Vagina (tissue), 2 donors: Measurements from ENCODE around the gene GTF2IRD1. TPM values are rescaled to one million over a fixed set of nuclear protein-coding genes. Genes with fewer than 3 reads are reported as not detected.
"Not testable (repeated sequence)": the region's sequence is repeated elsewhere in the genome, so short reads cannot be mapped to it uniquely, and the experiment has no call there.

Experiments used
- DNase-seq, 2 donors: peaks; one replicate each; pipeline ENCODE4 v3.0.0-alpha.2; 2017; ENCODE audit errors: extremely low spot score in 2 of 2
- H3K27ac ChIP-seq: fragments of 200-600 bp; sonication (generic); one replicate; pipeline ENCODE4 v1.5.1; 2019
- H3K27me3 ChIP-seq: fragments of 200-600 bp; sonication (generic); one replicate; pipeline ENCODE4 v1.5.1; 2019
- H3K36me3 ChIP-seq, 2 donors: fragments of 200-600 bp; sonication (generic); one replicate each; pipeline ENCODE4 v1.5.1; 2017 to 2019
- H3K4me1 ChIP-seq: fragments of 200-600 bp; sonication (generic); one replicate; pipeline ENCODE4 v1.5.1; 2019
- H3K4me3 ChIP-seq, 2 donors: fragments of 200-600 bp; sonication (generic); 1 replicate in 1 of 2; 2 replicates in 1 of 2; pipeline ENCODE4 v1.5.1; 2016 to 2019
- H3K9me3 ChIP-seq: fragments of 200-600 bp; sonication (generic); one replicate; pipeline ENCODE4 v1.5.1; 2019
- POLR2A ChIP-seq, 2 donors: fragments of 450-650 bp; IDR thresholded peaks; one replicate each; pipeline ENCODE4 v1.6.1; 2017; ENCODE audit warnings: antibody characterized with exemption in 2 of 2, mild to moderate bottlenecking in 2 of 2, moderate library complexity in 2 of 2
- POLR2AphosphoS5 ChIP-seq, 2 donors: sonication (generic); formaldehyde crosslinking; IDR thresholded peaks; one replicate each; pipeline ENCODE4 v1.9.0; 2017; ENCODE audit warnings: antibody characterized with exemption in 2 of 2, mild to moderate bottlenecking in 2 of 2, low read depth in 1 of 2; ENCODE audit not compliant: insufficient read depth in 1 of 2
- intact Hi-C: fragments of 100-400 bp; cut with DNase I; formaldehyde crosslinking; loops from one replicate; pipeline ENCODE4 v1.15.1; 2023
- total RNA-seq: library from RNA; depleted of rRNA; stranded (reverse); fragments of >200 nt; gene quantifications from one replicate; pipeline ENCODE4 v1.2.3, GENCODE V29; 2016
- TF ChIP-seq, protein P1 (sequence below), 3 experiments: fragments of 450-650 bp in 2 of 3; fragments of 200-600 bp in 1 of 3; sonication (generic) in 1 of 3; IDR thresholded peaks; one replicate each; pipeline ENCODE4 v1.5.1; 2017 to 2019; ENCODE audit warnings: antibody characterized with exemption in 3 of 3, mild to moderate bottlenecking in 2 of 3, moderate library complexity in 2 of 3

The GTF2IRD1 gene
- total RNA-seq, 1 donor from 2014 or later: 33.6 TPM

DNA sequence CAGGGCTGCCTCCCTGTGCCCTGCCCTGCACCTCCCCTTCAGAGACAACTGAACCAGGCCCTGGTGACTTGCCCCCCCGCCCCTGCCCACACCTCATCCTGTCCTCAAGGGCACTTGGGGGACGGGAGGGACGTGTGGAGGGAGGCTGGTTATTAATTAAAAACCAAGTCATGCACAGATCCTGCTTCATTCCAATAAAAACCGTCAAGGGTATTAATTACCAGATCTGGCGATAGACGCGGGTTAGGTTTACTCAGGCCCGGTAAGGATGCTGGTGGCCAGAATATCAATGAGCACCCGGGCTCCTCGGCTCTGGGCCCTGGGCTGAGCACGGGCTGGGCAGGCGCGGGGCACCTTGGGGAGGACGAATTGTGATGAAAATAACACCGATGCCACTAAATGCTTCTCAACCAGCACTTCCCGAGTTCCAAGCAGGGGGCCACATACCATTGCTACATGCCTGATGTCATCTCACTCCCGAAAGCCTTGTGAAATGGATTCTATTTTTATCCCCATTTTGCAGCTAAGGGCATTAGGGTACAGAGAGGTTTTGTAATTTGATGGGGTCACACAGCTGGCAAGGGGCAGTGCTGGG is 24.5 kb upstream of the GTF2IRD1 start:
- Histone ChIP-seq H3K27ac (no peak overlapping the region), H3K36me3 (no peaks in the 10 kb centered on the region), H3K4me1 (no peaks in the 10 kb centered on the region), H3K27me3 (no peaks in the 10 kb centered on the region), H3K9me3 (no peaks in the 10 kb centered on the region), H3K4me3 (no peak overlapping the region)
- TF ChIP-seq POLR2A (IDR thresholded peaks at IDR 0.05): no peak
- no peak for DNase-seq
- intact Hi-C loops: loop anchor here (10.0 kb wide), 1 partner anchor 136 kb away; no protein-coding TSS in a partner anchor

DNA sequence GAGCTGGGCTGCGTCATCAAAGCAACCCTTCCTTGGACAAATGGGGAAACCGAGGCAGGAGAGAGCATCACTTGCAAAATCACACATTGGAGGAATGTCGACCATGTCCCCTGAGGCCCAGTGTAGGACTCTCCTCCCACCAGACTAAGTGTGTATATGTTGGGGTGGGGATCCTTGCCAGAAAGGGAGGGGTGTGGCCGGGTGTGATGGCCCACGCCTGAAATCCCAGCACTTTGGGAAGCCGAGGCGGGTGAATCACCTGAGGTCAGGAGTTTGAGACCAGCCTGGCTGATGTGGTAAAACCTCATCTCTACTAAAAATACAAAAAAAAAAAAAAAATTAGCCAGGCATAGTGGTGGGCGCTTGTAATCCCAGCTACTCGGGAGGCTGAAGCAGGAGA is 23.3 kb upstream of the GTF2IRD1 start:
- H3K27me3 ChIP-seq, H3K4me1 ChIP-seq, DNase-seq, H3K9me3 ChIP-seq, H3K4me3 ChIP-seq, H3K36me3 ChIP-seq, intact Hi-C loops, H3K27ac ChIP-seq: not testable (repeated sequence)

DNA sequence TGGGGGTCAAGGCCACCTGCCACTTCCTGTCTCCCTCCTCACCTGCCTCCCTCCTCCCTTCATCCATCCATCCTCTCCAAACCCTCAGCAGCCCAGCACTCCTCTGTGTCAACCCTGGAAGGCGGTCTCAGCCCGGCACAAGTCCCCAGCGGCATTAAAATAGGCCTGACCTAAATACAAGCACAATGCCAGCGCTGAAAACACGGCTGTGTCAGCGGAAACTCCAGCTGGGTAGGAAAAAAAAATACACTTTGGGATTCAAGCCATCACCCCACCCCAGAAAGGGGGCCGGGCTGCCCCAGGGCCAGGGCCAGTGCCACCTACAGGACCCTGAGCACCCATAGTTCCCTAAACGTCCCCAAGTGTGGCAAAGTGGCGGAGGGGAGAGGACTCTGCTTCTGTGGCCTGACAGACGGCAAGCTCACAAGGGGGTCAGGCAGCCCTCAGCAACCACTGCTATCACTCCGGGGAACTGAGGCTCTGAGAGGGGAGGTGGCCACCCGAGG is 22.7 kb upstream of the GTF2IRD1 start:
- TF ChIP-seq, protein P1, sequence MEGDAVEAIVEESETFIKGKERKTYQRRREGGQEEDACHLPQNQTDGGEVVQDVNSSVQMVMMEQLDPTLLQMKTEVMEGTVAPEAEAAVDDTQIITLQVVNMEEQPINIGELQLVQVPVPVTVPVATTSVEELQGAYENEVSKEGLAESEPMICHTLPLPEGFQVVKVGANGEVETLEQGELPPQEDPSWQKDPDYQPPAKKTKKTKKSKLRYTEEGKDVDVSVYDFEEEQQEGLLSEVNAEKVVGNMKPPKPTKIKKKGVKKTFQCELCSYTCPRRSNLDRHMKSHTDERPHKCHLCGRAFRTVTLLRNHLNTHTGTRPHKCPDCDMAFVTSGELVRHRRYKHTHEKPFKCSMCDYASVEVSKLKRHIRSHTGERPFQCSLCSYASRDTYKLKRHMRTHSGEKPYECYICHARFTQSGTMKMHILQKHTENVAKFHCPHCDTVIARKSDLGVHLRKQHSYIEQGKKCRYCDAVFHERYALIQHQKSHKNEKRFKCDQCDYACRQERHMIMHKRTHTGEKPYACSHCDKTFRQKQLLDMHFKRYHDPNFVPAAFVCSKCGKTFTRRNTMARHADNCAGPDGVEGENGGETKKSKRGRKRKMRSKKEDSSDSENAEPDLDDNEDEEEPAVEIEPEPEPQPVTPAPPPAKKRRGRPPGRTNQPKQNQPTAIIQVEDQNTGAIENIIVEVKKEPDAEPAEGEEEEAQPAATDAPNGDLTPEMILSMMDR (IDR thresholded peaks at IDR 0.05): no peak
- no peak for DNase-seq
- intact Hi-C loops: no loop called here
- H3K4me3 ChIP-seq: no peak overlapping the region
- H3K27me3 ChIP-seq: no peaks in the 10 kb centered on the region
- no peaks in the 10 kb centered on the region for H3K4me1 ChIP-seq
- H3K9me3 ChIP-seq: no peaks in the 10 kb centered on the region
- H3K36me3 ChIP-seq: no peaks in the 10 kb centered on the region
- no peak overlapping the region for H3K27ac ChIP-seq

DNA sequence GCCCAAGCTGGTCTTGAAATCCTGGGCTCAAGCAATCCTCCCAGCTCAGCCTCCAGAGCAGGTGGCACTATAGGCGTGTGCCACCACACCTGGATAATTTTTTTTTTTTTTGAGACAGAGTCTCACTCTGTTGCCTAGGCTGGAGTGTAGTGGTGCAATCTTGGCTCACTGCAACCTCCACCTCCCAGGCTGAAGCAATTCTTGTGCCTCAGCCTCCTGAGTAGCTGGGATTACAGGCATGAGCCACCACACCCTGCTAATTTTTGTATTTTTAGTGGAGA is 16.5 kb upstream of the GTF2IRD1 start:
- H3K27me3 ChIP-seq, H3K27ac ChIP-seq, H3K4me3 ChIP-seq, H3K9me3 ChIP-seq, DNase-seq, H3K4me1 ChIP-seq, H3K36me3 ChIP-seq, intact Hi-C loops: not testable (repeated sequence)

DNA sequence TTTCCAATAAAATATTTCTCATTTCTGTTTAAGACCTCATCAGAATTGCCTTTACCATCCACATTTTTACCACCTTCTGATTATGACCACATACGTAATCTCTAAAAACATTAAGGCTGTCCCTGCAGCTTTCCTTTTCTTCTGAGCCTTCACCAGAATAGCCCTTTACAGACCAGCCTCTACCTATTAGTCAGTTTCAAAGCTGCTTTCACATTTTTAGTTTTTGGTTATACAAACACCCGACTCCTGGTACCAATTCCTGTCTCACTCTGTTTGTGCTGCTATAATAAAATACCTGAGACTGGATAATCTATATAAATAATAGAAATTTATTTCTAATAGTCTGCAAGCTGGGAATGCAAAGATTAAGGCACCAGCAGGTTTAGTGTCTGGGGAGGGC is 15.4 kb upstream of the GTF2IRD1 start:
- no peak overlapping the region for H3K27ac ChIP-seq
- no peaks in the 10 kb centered on the region for H3K36me3 ChIP-seq
- H3K9me3 ChIP-seq: no peaks in the 10 kb centered on the region
- H3K27me3 ChIP-seq: no peaks in the 10 kb centered on the region
- no peak for DNase-seq
- TF ChIP-seq POLR2A (IDR thresholded peaks at IDR 0.05) (no peak), POLR2AphosphoS5 (IDR thresholded peaks at IDR 0.05; ENCODE audit: insufficient read depth in 1 of 2, low read depth in 1 of 2) (no peak)
- TF ChIP-seq, protein P1 (IDR thresholded peaks at IDR 0.05): no peak
- intact Hi-C loops: no loop called here
- H3K4me3 ChIP-seq: no peak overlapping the region
- no peaks in the 10 kb centered on the region for H3K4me1 ChIP-seq

DNA sequence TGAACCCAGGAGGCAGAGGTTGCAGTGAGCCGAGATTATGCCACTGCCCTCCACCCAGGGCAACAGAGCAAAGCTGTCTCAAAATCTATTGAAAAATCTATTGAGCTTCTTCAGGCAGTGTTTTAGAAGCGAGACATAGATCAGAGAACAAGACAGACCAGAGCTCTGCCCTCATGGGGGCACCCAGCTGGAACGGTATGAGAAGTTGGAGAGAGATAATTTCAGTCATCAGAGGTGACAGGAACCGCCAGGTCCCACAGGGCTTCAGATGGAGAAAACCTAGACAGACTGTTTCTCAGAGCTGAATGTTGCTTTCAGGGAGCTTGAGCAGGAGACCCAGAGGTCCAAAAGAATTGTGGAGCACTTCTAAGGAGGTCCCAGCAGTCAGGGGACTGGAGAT is 14.2 kb upstream of the GTF2IRD1 start:
- no peak for DNase-seq

DNA sequence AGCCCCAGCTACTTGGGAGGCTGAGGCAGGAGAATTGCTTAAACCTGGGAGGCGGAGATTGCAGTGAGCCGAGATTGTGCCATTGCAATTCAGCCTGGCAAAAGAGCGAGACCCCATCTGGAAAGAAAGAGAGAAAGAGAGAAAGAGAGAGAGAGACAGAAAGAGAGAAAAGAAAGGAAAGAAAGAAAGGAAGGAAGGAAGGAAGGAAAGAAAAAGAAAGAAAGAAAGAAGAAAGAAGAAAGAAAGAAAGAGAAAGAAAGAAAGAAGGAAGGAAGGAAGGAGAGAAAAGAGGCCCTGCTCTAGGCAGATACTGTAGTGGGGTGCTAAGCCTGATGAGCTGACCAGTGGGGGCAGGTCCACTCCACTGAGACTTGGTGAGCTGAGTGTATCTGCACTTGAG is 13.6 kb upstream of the GTF2IRD1 start:
- H3K4me3 ChIP-seq, H3K4me1 ChIP-seq, H3K36me3 ChIP-seq, intact Hi-C loops, H3K27me3 ChIP-seq, H3K27ac ChIP-seq, H3K9me3 ChIP-seq, DNase-seq: not testable (repeated sequence)

More for the DNA sequence above, 14.2 kb upstream of the GTF2IRD1 start:
- no peaks in the 10 kb centered on the region for H3K27me3 ChIP-seq
- H3K27ac ChIP-seq: no peak overlapping the region
- H3K4me1 ChIP-seq: no peaks in the 10 kb centered on the region
- TF ChIP-seq POLR2A (IDR thresholded peaks at IDR 0.05) (no peak), POLR2AphosphoS5 (IDR thresholded peaks at IDR 0.05; ENCODE audit: insufficient read depth in 1 of 2, low read depth in 1 of 2) (no peak)
- TF ChIP-seq, protein P1 (IDR thresholded peaks at IDR 0.05): no peak
- H3K9me3 ChIP-seq: no peaks in the 10 kb centered on the region
- no peaks in the 10 kb centered on the region for H3K36me3 ChIP-seq
- H3K4me3 ChIP-seq: no peak overlapping the region
- intact Hi-C loops: no loop called here
